Mammary epithelial cell (primary cell): Measurements from ENCODE around the gene NDST1.

ENCODE experiments used
- EZH2 ChIP-seq: IDR thresholded peaks from 2 replicates; pipeline ENCODE4 v1.6.1; 2012; ENCODE audit warnings: low read length, inconsistent platforms, borderline replicate concordance
- TF ChIP-seq, protein P1 (sequence below), 2 donors: IDR thresholded peaks in 1 of 2; conservative IDR thresholded peaks in 1 of 2; 2 replicates each; pipeline ENCODE4 v1.5.1; 2011 to 2012; ENCODE audit warnings: inconsistent platforms in 2 of 2, low read length in 2 of 2, mild to moderate bottlenecking in 2 of 2, control low read depth in 1 of 2, low read depth in 1 of 2; ENCODE audit not compliant: insufficient read depth in 1 of 2; ENCODE audit errors: extremely low read depth in 1 of 2

DNA sequence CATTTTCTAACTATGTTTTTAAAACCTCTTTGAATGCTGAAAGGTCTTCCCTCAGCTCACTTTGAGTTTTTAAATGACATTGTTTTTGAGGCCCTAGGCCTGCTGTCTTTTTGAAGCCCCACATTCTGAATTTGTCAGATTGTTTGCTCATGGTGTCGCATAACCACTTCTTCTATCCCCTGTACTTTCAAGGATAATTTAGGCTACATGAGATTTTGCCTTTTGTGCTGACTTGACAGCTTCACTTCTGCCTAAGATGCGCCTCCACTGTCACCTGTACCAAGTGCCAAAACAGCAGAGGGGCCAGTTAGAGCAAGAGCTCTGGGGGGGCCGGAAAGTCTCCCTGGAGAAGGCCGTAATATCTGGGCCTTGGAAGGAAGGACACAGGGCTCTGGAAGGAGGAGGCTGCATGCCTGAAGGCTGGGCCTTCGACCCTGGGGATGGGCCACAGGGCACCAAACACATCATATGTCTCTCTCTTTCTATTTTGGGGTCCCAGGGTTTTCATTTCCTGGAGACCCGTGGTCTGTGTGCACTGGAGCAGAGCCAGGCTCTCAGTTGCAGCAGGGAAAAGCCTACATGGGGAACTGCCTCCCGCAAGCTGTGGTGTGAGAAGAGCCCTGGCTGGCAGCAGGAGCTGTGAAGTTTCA lies 49.1 kb downstream of the NDST1 start:
- TF ChIP-seq, protein P1, sequence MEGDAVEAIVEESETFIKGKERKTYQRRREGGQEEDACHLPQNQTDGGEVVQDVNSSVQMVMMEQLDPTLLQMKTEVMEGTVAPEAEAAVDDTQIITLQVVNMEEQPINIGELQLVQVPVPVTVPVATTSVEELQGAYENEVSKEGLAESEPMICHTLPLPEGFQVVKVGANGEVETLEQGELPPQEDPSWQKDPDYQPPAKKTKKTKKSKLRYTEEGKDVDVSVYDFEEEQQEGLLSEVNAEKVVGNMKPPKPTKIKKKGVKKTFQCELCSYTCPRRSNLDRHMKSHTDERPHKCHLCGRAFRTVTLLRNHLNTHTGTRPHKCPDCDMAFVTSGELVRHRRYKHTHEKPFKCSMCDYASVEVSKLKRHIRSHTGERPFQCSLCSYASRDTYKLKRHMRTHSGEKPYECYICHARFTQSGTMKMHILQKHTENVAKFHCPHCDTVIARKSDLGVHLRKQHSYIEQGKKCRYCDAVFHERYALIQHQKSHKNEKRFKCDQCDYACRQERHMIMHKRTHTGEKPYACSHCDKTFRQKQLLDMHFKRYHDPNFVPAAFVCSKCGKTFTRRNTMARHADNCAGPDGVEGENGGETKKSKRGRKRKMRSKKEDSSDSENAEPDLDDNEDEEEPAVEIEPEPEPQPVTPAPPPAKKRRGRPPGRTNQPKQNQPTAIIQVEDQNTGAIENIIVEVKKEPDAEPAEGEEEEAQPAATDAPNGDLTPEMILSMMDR (conservative IDR thresholded peaks at IDR 0.05 in 1 of 2, IDR thresholded peaks at IDR 0.05 in 1 of 2; ENCODE audit: extremely low read depth in 1 of 2, insufficient read depth in 1 of 2, low read depth in 1 of 2, low read length in 2 of 2), result no peak
- TF ChIP-seq EZH2, result no peak
